ENCODE results near the gene LCA5. TPM values are rescaled to one million over a fixed set of nuclear protein-coding genes. Genes with fewer than 3 reads are reported as not detected.

LCA5 gene
- total RNA-seq, 1 donor from 2014 or later = 8.8 TPM

DNA sequence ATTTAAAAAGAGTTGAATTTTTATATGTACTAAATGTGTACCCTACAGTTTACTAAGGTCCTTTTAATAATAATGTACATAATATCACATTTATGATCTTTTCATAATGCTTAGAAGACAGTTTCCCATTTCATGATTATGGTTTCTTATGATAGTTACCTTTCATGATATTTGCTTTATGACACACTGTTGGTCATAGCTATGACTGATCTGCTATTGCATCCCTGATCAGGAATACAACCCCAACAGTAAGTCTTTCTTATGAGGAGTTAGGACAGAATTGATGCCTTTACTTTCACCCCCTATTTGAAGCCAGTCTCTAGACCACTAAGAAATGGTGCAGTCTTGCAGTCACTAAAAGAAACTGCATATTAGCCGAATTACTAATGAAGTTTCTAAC is 31.0 kb downstream of the LCA5 start:
- peaks cover 26% of the 10 kb centered on the region for H3K36me3 Mint-ChIP-seq
- H3K27me3 Mint-ChIP-seq = no peaks in the 10 kb centered on the region
- no peak overlapping the region for H3K4me3 Mint-ChIP-seq
- H3K9me3 Mint-ChIP-seq = peaks cover 5% of the 10 kb centered on the region
- H3K27ac Mint-ChIP-seq = no peak overlapping the region
- no peak for DNase-seq (ENCODE audit: extremely low spot score, unreplicated experiment)
- TF ChIP-seq, protein P1, sequence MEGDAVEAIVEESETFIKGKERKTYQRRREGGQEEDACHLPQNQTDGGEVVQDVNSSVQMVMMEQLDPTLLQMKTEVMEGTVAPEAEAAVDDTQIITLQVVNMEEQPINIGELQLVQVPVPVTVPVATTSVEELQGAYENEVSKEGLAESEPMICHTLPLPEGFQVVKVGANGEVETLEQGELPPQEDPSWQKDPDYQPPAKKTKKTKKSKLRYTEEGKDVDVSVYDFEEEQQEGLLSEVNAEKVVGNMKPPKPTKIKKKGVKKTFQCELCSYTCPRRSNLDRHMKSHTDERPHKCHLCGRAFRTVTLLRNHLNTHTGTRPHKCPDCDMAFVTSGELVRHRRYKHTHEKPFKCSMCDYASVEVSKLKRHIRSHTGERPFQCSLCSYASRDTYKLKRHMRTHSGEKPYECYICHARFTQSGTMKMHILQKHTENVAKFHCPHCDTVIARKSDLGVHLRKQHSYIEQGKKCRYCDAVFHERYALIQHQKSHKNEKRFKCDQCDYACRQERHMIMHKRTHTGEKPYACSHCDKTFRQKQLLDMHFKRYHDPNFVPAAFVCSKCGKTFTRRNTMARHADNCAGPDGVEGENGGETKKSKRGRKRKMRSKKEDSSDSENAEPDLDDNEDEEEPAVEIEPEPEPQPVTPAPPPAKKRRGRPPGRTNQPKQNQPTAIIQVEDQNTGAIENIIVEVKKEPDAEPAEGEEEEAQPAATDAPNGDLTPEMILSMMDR (conservative IDR thresholded peaks at IDR 0.05) = no peak
- no peaks in the 10 kb centered on the region for H3K4me1 Mint-ChIP-seq (ENCODE audit: unreplicated experiment)

DNA sequence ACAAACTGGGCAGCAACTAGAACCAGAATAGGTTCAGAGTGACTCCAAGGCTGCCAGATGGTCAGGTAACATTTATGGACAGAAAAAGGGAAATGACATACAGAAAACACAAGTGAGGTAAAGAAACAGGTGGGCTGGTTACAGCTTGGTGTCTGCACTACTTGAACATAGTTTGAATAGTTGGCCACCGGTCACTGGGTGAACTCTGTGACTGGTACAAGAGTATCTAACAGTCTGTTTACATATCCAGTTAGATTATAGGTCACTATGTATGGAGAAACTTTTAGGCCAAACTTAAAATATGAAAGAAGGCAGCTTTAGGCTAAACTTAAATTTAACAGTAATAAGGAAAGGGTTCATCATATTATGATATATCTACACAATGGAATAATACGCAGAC is 32.9 kb downstream of the LCA5 start:
- no peaks in the 10 kb centered on the region for H3K27me3 Mint-ChIP-seq
- H3K9me3 Mint-ChIP-seq = no peaks in the 10 kb centered on the region
- TF ChIP-seq, protein P1 (conservative IDR thresholded peaks at IDR 0.05) = no peak
- peaks cover 13% of the 10 kb centered on the region for H3K36me3 Mint-ChIP-seq
- no peak overlapping the region for H3K27ac Mint-ChIP-seq
- H3K4me3 Mint-ChIP-seq = no peak overlapping the region
- no peaks in the 10 kb centered on the region for H3K4me1 Mint-ChIP-seq (ENCODE audit: unreplicated experiment)
- DNase-seq (ENCODE audit: extremely low spot score, unreplicated experiment) = no peak

DNA sequence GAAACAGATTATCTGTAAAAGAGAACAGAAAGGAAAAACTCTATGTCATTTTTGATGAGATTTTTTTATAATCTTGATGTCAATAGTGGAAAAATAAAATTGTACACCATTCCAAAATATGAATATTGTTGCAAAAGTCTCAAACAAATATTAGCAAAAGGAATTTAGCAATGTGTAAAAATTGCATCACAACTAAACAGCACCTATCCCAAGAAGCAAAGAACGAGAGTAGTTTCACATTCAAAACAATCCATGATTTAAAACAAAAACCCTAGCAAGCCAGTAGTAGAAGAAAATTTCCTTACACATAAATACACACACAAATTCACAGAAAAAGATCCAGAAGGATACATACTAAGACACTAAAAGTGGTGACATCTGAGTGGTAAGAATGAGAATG is 38.4 kb downstream of the LCA5 start:
- Mint-ChIP-seq H3K36me3 (peaks cover 8% of the 10 kb centered on the region), H3K27me3 (no peaks in the 10 kb centered on the region), H3K27ac (no peak overlapping the region), H3K4me3 (no peak overlapping the region), H3K9me3 (peaks cover 3% of the 10 kb centered on the region), H3K4me1 (ENCODE audit: unreplicated experiment) (no peaks in the 10 kb centered on the region)
- TF ChIP-seq, protein P1 (conservative IDR thresholded peaks at IDR 0.05) = no peak
- DNase-seq (ENCODE audit: extremely low spot score, unreplicated experiment) = no peak

DNA sequence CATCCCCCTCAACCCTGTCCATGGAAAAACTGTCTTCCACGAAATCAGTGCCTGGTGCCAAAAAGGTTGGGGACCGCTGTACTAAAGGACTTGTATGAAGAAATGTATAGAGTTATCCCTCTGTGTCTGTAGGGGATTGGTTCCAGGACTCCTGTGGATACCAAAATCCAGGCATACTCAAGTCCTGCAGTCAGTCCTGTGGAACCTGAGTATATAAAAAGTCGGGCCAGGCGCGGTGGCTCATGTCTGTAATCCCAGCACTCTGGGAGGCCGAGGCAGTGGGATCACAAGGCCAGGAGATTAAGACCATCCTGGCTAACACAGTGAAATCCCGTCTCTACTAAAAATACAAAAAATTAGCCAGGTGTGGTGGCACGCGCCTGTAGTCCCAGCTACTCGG is 42.0 kb downstream of the LCA5 start:
- Mint-ChIP-seq H3K9me3 (peaks cover 3% of the 10 kb centered on the region), H3K27me3 (no peaks in the 10 kb centered on the region), H3K36me3 (peaks cover 12% of the 10 kb centered on the region), H3K4me1 (ENCODE audit: unreplicated experiment) (no peaks in the 10 kb centered on the region), H3K27ac (no peak overlapping the region), H3K4me3 (no peak overlapping the region)
- TF ChIP-seq, protein P1 (conservative IDR thresholded peaks at IDR 0.05) = no peak
- DNase-seq (ENCODE audit: extremely low spot score, unreplicated experiment) = no peak

DNA sequence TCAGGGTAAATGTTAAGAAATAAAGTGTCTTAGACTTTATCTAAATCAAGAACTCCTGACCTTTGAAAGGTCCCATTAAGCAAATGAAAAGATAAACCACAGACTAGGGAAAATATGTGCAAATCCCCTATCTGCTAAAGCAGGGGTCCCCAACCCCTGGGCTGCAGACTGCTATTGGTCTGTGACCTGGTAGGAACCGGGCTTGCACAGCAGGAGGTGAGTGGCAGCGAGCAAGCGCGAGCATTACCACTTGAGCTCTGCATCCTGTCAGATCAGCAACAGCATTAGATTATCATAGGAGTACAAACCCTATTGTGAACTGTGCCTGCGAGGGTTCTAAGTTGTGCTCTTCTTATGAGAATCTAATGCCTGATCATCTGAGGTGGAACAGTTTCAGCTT is 42.4 kb downstream of the LCA5 start:
- H3K36me3 Mint-ChIP-seq = peaks cover 12% of the 10 kb centered on the region
- no peaks in the 10 kb centered on the region for H3K27me3 Mint-ChIP-seq
- TF ChIP-seq, protein P1 (conservative IDR thresholded peaks at IDR 0.05) = no peak
- no peak overlapping the region for H3K27ac Mint-ChIP-seq
- no peak for DNase-seq (ENCODE audit: extremely low spot score, unreplicated experiment)
- H3K4me3 Mint-ChIP-seq = no peak overlapping the region
- H3K4me1 Mint-ChIP-seq (ENCODE audit: unreplicated experiment) = no peaks in the 10 kb centered on the region
- peaks cover 3% of the 10 kb centered on the region for H3K9me3 Mint-ChIP-seq

DNA sequence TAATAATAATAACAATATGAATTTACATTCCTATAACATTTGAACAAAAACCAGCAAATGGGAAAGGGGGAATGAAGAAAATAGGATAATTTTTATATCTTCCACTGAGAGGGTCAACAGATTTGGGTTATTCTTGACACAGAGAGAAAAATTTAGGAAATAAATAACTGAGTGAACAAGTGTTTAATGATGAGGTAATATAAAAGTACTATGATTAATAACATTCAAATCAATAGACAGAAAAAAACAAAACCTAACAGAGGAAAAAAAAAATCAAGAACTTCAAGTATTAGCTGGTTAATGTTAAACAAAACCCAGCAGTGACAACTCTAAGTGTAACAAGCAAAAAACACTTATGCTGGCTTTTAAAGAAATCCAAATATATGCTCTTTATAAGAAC is 66.5 kb downstream of the LCA5 start:
- TF ChIP-seq, protein P1 (conservative IDR thresholded peaks at IDR 0.05) = no peak
- Mint-ChIP-seq H3K27ac (no peak overlapping the region), H3K4me1 (ENCODE audit: unreplicated experiment) (peaks cover 9% of the 10 kb centered on the region), H3K27me3 (no peaks in the 10 kb centered on the region), H3K4me3 (no peak overlapping the region), H3K9me3 (no peaks in the 10 kb centered on the region), H3K36me3 (no peaks in the 10 kb centered on the region)
- DNase-seq (ENCODE audit: extremely low spot score, unreplicated experiment) = no peak
